Cardiac muscle cell (in vitro differentiated cells and primary cell): ENCODE measurements around the gene SASS6. TPM values are rescaled to one million over a fixed set of nuclear protein-coding genes. Genes with fewer than 3 reads are reported as not detected.

Source experiments
- DNase-seq, 2 donors: peaks; one replicate each; pipeline versions ENCODE4 v3.0.0 to v3.0.0-alpha.2; 2010 to 2017; ENCODE audit warnings: low read depth in 1 of 2, low spot score in 1 of 2
- H3K27ac ChIP-seq: fragments of 200-600 bp; sonication (generic); 2 replicates; pipeline ENCODE4 v1.5.1; 2016
- H3K27me3 ChIP-seq: fragments of 200-600 bp; sonication (generic); 2 replicates; pipeline ENCODE4 v1.6.0; 2016; ENCODE audit warnings: control low read depth
- H3K36me3 ChIP-seq: fragments of 200-600 bp; sonication (generic); 2 replicates; pipeline ENCODE4 v1.5.1; 2016; ENCODE audit warnings: control low read depth
- H3K4me1 ChIP-seq: fragments of 200-600 bp; sonication (generic); 2 replicates; pipeline ENCODE4 v1.8.1; 2017; ENCODE audit warnings: low read depth, mild to moderate bottlenecking, mixed run types
- H3K4me3 ChIP-seq: fragments of 200-600 bp; sonication (generic); 2 replicates; pipeline ENCODE4 v1.5.1; 2016; ENCODE audit warnings: mild to moderate bottlenecking
- H3K9me3 ChIP-seq: fragments of 200-600 bp; sonication (generic); 2 replicates; pipeline ENCODE4 v1.5.1; 2017; ENCODE audit warnings: low read depth, mild to moderate bottlenecking, control low read depth
- polyA plus RNA-seq: library from polyadenylated mRNA; unstranded; fragments of >200 nt; fragmentation: Nextera tagmentation; extraction: Ambion mirVana; gene quantifications from 2 replicates; pipeline ENCODE4 v1.2.1, GENCODE V29; 2016
- total RNA-seq: library from RNA; depleted of rRNA; stranded (reverse); fragments of >200 nt; gene quantifications from 2 replicates; pipeline ENCODE4 v1.2.3, GENCODE V29; 2016
- TF ChIP-seq, protein P1 (sequence below): IDR thresholded peaks from 2 replicates; pipeline ENCODE4 v1.5.1; 2012; ENCODE audit warnings: low read depth, mild to moderate bottlenecking, low read length

SASS6 gene
- total and polyA plus RNA-seq, 2 experiments from 2014 or later, result 2.5 to 4.2 TPM

DNA sequence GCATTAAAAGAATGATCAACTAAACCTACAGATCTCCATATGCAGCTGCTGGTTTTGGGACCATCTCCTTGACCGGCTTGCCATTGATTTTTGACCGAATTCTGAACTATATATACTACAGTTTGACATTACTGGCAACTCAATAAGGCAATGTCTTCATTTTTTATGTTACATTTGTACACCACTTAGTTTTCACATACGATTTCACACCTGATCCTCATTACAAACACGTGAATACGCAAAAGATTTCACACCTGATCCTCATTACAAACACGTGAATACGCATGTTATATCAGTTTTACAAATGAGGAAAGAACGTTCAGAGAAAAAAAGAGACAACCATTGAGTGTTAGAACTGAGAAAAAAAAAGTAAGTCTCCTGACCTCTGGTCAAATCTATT lies 1.1 kb downstream of the SASS6 start:
- no peak for DNase-seq
- H3K4me3 ChIP-seq, result peak overlapping the region; percentile 78
- no peaks in the 10 kb centered on the region for H3K9me3 ChIP-seq
- no peaks in the 10 kb centered on the region for H3K27me3 ChIP-seq
- no peak overlapping the region for H3K27ac ChIP-seq
- TF ChIP-seq, protein P1, sequence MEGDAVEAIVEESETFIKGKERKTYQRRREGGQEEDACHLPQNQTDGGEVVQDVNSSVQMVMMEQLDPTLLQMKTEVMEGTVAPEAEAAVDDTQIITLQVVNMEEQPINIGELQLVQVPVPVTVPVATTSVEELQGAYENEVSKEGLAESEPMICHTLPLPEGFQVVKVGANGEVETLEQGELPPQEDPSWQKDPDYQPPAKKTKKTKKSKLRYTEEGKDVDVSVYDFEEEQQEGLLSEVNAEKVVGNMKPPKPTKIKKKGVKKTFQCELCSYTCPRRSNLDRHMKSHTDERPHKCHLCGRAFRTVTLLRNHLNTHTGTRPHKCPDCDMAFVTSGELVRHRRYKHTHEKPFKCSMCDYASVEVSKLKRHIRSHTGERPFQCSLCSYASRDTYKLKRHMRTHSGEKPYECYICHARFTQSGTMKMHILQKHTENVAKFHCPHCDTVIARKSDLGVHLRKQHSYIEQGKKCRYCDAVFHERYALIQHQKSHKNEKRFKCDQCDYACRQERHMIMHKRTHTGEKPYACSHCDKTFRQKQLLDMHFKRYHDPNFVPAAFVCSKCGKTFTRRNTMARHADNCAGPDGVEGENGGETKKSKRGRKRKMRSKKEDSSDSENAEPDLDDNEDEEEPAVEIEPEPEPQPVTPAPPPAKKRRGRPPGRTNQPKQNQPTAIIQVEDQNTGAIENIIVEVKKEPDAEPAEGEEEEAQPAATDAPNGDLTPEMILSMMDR, result no peak
- H3K36me3 ChIP-seq, result no peaks in the 10 kb centered on the region
- peaks cover 8% of the 10 kb centered on the region for H3K4me1 ChIP-seq

DNA sequence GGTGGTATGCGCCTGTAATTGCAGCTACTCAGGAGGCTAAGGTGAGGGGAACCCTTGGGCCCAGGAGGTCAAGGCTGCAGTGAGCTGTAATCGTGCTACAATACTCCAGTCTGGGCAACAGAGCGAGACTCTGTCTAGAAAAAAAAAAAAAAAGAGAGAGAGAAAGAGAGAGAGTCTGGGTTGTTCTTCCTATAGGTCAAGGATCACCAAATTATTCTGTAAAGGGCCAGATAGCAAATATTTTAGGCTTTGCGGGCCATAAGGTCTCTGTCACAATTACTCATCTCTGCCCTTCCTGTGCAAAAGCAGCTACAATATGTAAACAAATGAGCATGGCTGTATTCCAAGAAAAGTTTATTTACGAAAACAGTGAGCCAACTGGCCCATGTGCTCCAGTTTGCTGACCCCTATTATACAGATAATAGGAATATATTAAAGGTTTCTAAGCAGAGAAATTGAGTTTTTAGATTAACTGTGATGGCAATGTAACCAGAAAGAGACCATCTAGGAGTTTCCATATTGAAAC lies 2.1 kb downstream of the SASS6 start:
- H3K4me1 ChIP-seq, result peaks cover 8% of the 10 kb centered on the region
- H3K27me3 ChIP-seq, result no peaks in the 10 kb centered on the region
- no peaks in the 10 kb centered on the region for H3K9me3 ChIP-seq
- TF ChIP-seq, protein P1, result no peak
- H3K4me3 ChIP-seq, result no peak overlapping the region
- H3K36me3 ChIP-seq, result no peaks in the 10 kb centered on the region
- no peak overlapping the region for H3K27ac ChIP-seq
- peak in 1 of 2 donors; percentile 14 for DNase-seq

DNA sequence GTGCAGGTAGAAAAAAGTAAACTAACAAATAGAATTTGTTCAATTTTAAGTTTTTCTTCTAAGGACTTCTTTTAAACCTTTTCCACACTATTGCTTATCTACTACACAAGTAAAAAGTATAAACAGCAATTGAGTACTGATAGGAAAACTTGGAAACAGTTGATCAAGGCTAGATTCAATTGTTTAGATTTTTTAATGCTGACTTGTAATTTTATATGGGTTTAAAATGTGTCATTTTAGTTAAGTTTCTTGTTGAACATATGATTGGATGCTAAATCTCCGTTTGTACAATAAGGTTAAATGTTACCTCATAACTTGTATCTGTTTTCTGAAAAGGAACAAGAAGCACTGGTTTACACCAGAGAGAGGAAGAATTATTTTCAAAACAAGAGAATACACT lies 5.5 kb downstream of the SASS6 start:
- H3K27ac ChIP-seq, result no peak overlapping the region
- DNase-seq, result no peak
- TF ChIP-seq, protein P1, result no peak
- H3K9me3 ChIP-seq, result no peaks in the 10 kb centered on the region
- peaks cover 6% of the 10 kb centered on the region for H3K4me1 ChIP-seq
- H3K4me3 ChIP-seq, result no peak overlapping the region
- no peaks in the 10 kb centered on the region for H3K27me3 ChIP-seq
- no peaks in the 10 kb centered on the region for H3K36me3 ChIP-seq

DNA sequence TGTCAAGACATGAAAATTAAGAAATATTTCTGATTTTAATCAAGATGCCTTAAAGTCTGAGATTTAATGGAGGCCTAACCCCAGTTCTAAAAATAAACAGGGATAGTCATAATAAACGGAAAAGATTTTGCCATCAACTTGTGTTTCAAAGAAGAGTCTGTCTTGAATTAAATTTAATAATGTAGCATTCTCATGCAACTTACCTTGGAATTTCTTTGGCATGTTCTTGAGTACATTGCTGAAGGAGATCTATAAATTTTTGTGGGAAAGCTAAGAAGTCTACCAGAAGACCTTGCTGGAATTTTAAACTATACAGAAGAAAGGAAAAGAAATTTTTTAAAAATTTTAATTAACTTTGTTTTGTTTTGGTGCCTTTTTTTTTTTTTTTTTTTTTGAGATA lies 10.6 kb downstream of the SASS6 start:
- TF ChIP-seq, protein P1, result no peak
- DNase-seq, result no peak
- Histone ChIP-seq H3K4me3 (no peak overlapping the region), H3K4me1 (peaks cover 6% of the 10 kb centered on the region), H3K9me3 (no peaks in the 10 kb centered on the region), H3K36me3 (no peaks in the 10 kb centered on the region), H3K27me3 (no peaks in the 10 kb centered on the region), H3K27ac (no peak overlapping the region)

DNA sequence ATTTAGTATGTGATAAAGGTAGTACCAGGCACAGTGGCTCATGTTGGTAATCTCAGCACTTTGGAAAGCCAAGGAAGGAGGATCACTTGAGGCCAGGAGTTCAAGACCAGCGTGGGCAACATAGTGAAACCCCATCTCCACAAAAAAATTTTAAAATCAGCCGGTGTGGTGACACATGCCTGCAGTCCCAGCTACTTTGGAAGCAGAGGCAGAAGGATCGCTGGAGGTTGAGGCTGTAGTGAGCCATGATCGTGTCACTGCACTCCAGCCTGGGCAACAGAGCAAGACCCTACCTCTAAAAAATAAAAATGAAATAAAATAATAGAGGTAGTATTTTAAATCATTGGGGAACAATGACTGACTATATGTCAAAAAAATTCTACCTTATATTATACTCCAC lies 17.2 kb downstream of the SASS6 start:
- no peaks in the 10 kb centered on the region for H3K27me3 ChIP-seq
- TF ChIP-seq, protein P1, result no peak
- no peak for DNase-seq
- H3K36me3 ChIP-seq, result no peaks in the 10 kb centered on the region
- no peak overlapping the region for H3K4me3 ChIP-seq
- no peaks in the 10 kb centered on the region for H3K9me3 ChIP-seq
- H3K4me1 ChIP-seq, result no peaks in the 10 kb centered on the region
- H3K27ac ChIP-seq, result no peak overlapping the region

DNA sequence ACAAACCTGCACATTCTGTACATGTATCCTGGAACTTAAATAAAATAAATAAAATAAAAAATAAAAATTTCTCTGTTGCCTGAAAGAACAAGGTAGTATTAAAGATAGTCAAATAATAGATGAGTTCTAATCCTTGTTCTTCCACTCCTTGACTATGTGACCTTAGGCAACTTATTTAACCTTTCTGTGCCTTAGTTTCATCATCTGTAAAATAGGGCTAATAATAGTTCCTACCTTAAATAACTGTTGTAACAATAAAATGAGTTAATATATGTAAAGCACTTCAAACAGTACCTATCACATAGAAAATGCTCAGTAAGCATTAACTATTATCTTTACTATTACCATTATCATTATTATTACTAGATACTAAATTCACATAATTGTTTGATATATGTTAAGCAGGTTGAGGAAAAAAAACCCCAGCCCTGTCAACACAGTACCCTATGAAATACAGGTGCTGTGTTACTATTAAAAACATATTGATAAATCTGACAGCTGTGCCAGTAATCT lies 23.1 kb downstream of the SASS6 start:
- TF ChIP-seq, protein P1, result no peak
- no peak overlapping the region for H3K4me3 ChIP-seq
- H3K27me3 ChIP-seq, result no peaks in the 10 kb centered on the region
- H3K27ac ChIP-seq, result no peak overlapping the region
- H3K36me3 ChIP-seq, result no peaks in the 10 kb centered on the region
- DNase-seq, result no peak
- no peaks in the 10 kb centered on the region for H3K4me1 ChIP-seq
- H3K9me3 ChIP-seq, result no peaks in the 10 kb centered on the region
